ENCODE data around the gene UBE2A. TPM values are rescaled to one million over a fixed set of nuclear protein-coding genes. Genes with fewer than 3 reads are reported as not detected.

UBE2A gene
- total RNA-seq, 4 donors from 2014 or later = 28.1 to 41.7 (median 35.9) TPM

DNA sequence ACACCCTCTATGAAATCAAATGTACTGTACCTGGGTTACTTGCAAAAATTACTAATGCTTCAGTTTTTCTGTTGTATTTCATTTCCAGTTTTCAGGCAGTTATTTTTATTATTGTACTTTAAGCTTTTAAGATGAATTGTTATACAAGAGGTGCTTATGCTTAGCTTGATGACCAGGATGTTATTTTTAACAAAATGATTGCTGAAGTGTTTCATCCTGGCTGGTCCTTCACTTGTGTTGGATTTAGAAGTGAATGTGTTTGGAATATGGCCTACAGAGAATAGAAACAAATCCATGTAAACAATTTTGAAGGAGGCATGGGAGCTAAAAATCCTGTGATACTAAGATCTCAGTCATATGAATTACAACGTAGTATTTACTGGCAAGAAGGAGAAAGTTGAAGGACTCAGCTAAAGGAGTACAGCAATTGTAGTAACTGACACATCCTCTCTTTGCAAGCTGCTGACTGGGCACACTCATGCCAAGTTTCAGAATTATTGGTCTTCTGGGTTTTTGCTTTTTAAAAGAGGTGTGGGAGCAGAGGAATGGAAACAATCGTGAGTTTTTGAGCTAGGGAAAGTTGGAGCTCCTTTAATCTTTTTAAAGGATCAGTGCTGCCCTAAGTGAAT is 9.2 kb downstream of the UBE2A start:
- Histone ChIP-seq H3K9me3 (no peaks in the 10 kb centered on the region), H3K27ac (peak overlapping the region in 2 of 4 donors; percentile 20 to 45), H3K4me3 (no peak overlapping the region), H3K4me1 (peaks cover 9 to 11% of the 10 kb centered on the region in 2 donors), H3K27me3 (no peaks in the 10 kb centered on the region), H3K36me3 (no peaks in the 10 kb centered on the region)
- ATAC-seq (no peak), DNase-seq (no peak)
- TF ChIP-seq POLR2A (IDR thresholded peaks at IDR 0.05) = no peak
- TF ChIP-seq, protein P1, sequence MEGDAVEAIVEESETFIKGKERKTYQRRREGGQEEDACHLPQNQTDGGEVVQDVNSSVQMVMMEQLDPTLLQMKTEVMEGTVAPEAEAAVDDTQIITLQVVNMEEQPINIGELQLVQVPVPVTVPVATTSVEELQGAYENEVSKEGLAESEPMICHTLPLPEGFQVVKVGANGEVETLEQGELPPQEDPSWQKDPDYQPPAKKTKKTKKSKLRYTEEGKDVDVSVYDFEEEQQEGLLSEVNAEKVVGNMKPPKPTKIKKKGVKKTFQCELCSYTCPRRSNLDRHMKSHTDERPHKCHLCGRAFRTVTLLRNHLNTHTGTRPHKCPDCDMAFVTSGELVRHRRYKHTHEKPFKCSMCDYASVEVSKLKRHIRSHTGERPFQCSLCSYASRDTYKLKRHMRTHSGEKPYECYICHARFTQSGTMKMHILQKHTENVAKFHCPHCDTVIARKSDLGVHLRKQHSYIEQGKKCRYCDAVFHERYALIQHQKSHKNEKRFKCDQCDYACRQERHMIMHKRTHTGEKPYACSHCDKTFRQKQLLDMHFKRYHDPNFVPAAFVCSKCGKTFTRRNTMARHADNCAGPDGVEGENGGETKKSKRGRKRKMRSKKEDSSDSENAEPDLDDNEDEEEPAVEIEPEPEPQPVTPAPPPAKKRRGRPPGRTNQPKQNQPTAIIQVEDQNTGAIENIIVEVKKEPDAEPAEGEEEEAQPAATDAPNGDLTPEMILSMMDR (IDR thresholded peaks at IDR 0.05 in 4 of 5, conservative IDR thresholded peaks at IDR 0.05 in 1 of 5) = no peak
- intact Hi-C loops (cut with DNase I; ENCODE audit: low total_unique reads) (no loop called here), in situ Hi-C loops (cut with MboI; ENCODE audit: low sequenced_read_pairs in 4 of 4) (no loop called here)

DNA sequence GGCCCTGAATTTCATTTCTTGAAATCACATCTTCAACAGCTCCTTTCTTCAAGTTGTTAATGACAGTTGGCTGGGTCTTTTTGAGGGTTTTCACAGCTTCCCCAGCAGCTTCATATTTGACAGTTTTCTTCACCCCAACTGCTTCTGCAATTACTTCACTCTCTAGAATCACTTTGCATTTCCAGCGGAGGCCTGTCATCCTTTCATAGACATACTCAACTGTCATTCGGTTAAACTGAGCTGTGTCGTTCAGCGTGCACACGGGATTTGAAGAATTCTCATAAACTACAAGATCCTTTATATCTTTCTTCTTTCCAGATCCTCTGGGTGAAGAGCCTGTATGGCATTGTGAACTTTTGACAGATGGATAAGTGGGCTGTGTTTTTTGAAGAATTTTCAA is 15.4 kb downstream of the UBE2A start:
- Histone ChIP-seq H3K4me3 (no peak overlapping the region), H3K4me1 (no peaks in the 10 kb centered on the region), H3K36me3 (no peaks in the 10 kb centered on the region), H3K9me3 (no peaks in the 10 kb centered on the region), H3K27me3 (no peaks in the 10 kb centered on the region), H3K27ac (no peak overlapping the region)
- DNase-seq (no peak), ATAC-seq (no peak)
- no peak for TF ChIP-seq POLR2A (IDR thresholded peaks at IDR 0.05)
- TF ChIP-seq, protein P1 (IDR thresholded peaks at IDR 0.05 in 4 of 5, conservative IDR thresholded peaks at IDR 0.05 in 1 of 5) = no peak
- in situ Hi-C loops (cut with MboI; ENCODE audit: low sequenced_read_pairs in 4 of 4) = no loop called here
- intact Hi-C loops (cut with DNase I; ENCODE audit: low total_unique reads) = no loop called here

DNA sequence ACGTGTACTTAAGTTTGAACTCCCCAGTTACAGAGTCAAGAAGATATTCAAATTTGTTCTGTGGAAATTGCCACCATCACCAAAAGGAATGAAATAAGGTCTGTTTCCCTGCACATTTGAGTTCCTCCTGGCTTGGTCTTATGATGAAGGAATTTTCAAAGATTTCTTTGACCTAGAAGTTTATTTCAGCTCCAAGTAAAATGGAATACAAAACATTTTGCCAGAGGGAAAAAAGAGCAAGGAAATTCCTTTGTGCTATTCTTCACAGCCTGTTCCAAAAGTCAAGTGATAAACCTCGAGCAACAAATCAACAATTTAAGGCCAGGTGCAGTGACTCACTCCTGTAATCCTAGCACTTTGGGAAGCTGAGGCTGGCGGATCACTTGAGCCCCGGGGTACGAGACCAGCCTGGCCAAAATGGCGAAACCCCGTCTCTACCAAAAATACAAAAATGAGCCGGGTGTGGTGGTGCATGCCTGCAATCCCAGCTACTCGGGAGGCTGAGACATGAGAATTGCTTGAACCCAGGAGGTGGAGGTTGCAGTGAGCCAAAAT is 28.4 kb downstream of the UBE2A start:
- TF ChIP-seq, protein P1 (IDR thresholded peaks at IDR 0.05 in 4 of 5, conservative IDR thresholded peaks at IDR 0.05 in 1 of 5) = no peak
- no peak for TF ChIP-seq POLR2A (IDR thresholded peaks at IDR 0.05)
- intact Hi-C loops (cut with DNase I; ENCODE audit: low total_unique reads) (no loop called here), in situ Hi-C loops (cut with MboI; ENCODE audit: low sequenced_read_pairs in 4 of 4) (loop anchor here in 1 of 4 donors (25.0 kb wide), 1 partner anchor 135 kb away; no protein-coding TSS in a partner anchor)
- Histone ChIP-seq H3K4me1 (no peaks in the 10 kb centered on the region), H3K9me3 (no peaks in the 10 kb centered on the region), H3K27me3 (no peaks in the 10 kb centered on the region), H3K4me3 (no peak overlapping the region), H3K36me3 (no peaks in the 10 kb centered on the region), H3K27ac (no peak overlapping the region)
- DNase-seq (no peak), ATAC-seq (no peak)

DNA sequence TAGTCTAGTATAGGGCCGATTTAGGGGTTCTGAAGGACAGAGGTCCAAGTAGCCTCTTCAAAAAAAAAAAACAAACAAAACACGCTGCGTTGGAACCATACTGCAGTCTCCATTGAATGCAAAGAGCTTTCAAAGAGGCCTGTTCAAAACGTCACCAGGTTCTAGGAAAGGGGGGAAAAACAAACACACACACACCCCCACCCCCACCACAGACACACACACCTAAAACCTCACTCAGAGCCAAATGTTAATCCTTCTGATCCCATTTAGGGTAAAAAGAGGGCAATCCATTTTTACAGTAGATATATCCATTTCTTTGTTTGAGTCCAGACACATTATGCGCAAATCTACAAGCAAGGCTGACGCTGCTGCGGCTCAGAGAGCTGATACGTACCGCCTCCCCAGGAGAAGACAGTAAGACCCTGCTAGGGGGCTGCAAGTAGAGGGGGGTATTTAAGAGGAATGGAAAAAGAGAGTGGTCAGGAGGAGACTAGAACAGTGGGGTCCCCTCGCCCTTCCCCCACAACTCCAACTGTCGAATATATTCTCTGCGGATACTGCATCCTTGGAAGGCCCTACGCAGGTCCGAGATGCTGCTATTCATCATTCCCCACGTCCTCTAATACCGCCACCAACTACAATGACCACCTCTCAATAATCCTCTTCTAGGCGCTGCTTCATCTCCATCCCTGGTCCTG is 30.6 kb downstream of the UBE2A start:
- H3K36me3 ChIP-seq = no peaks in the 10 kb centered on the region
- ATAC-seq = no peak
- intact Hi-C loops (cut with DNase I; ENCODE audit: low total_unique reads) = loop anchor here (2.0 to 5.0 kb wide), 2 partner anchors 30 to 368 kb away; partner anchors contain the start of genes PGRMC1 and UBE2A
- in situ Hi-C loops (cut with MboI; ENCODE audit: low sequenced_read_pairs in 4 of 4) = loop anchor here in 1 of 4 donors (25.0 kb wide), 1 partner anchor 132 kb away; no protein-coding TSS in a partner anchor
- no peak for TF ChIP-seq POLR2A (IDR thresholded peaks at IDR 0.05)
- TF ChIP-seq, protein P1 (IDR thresholded peaks at IDR 0.05 in 4 of 5, conservative IDR thresholded peaks at IDR 0.05 in 1 of 5) = no peak
- H3K4me3 ChIP-seq = peak overlapping the region; percentile 68 to 88 (median 79)
- no peak for DNase-seq
- no peaks in the 10 kb centered on the region for H3K27me3 ChIP-seq
- peak overlapping the region in 3 of 4 donors; percentile 89 to 91 (median 89) for H3K27ac ChIP-seq
- no peaks in the 10 kb centered on the region for H3K9me3 ChIP-seq
- no peaks in the 10 kb centered on the region for H3K4me1 ChIP-seq
